ENCODE data around the gene SLC9A2. TPM values are rescaled to one million over a fixed set of nuclear protein-coding genes. Genes with fewer than 3 reads are reported as not detected.

Gene SLC9A2
- total and polyA plus RNA-seq, 2 donors (not counting 1 experiment from before 2014, with no cell fraction given) = not detected

GRCh38 chr2:102708847-102709559 lies 89.7 kb downstream of the SLC9A2 start:
- Histone ChIP-seq H3K27ac (ENCODE audit: low read length in 2 of 2) (no peak overlapping the region), H3K27me3 (replicated peaks in 1 of 4; ENCODE audit: control extremely low read depth in 1 of 4, control insufficient read depth in 3 of 4, insufficient read depth in 4 of 4, low read length in 3 of 4) (peaks cover 0 to 7% (median 1%) of the 10 kb centered on the region in 4 experiments), H3K4me2 (replicated peaks; ENCODE audit: low read depth, low read length, poor library complexity, severe bottlenecking) (no peak overlapping the region), H3K4me3 (ENCODE audit: control extremely low read depth in 1 of 5, extremely low read depth in 1 of 5, insufficient read depth in 1 of 5, low read depth in 2 of 5, low read length in 4 of 5) (no peak overlapping the region), H3K9me3 (ENCODE audit: control extremely low read depth in 1 of 3, control insufficient read depth in 2 of 3, insufficient read depth in 1 of 3, low read length in 2 of 3) (no peaks in the 10 kb centered on the region), H2AFZ (ENCODE audit: insufficient read depth, low read depth, low read length, poor library complexity, severe bottlenecking) (no peak overlapping the region), H3K79me2 (ENCODE audit: control insufficient read depth, insufficient read depth, low read length) (no peaks in the 10 kb centered on the region), H3K4me1 (ENCODE audit: control insufficient read depth in 2 of 2, insufficient read depth in 2 of 2, low read length in 2 of 2) (no peaks in the 10 kb centered on the region), H4K20me1 (ENCODE audit: control insufficient read depth, insufficient read depth, low read length, poor library complexity, severe bottlenecking) (no peaks in the 10 kb centered on the region), H3K36me3 (replicated peaks in 1 of 2; ENCODE audit: control extremely low read depth in 1 of 2, control insufficient read depth in 1 of 2, extremely low read depth in 1 of 2, insufficient read depth in 2 of 2, low read length in 1 of 2) (no peaks in the 10 kb centered on the region), H3K9ac (ENCODE audit: low read length) (no peak overlapping the region)
- ATAC-seq (ENCODE audit: low read depth) = no peak
- Mint-ChIP-seq H3K4me1 (no peaks in the 10 kb centered on the region), H3K9me3 (ENCODE audit: insufficient read depth) (no peaks in the 10 kb centered on the region), H3K27ac (no peak overlapping the region), H3K4me3 (no peak overlapping the region), H3K27me3 (peaks cover 10% of the 10 kb centered on the region)
- ChIA-PET POLR2A (no interaction called here), CTCF (no interaction called here)
- no peak for TF ChIP-seq CTCF (IDR thresholded peaks at IDR 0.05)
- TF ChIP-seq EZH2 (IDR thresholded peaks at IDR 0.05; ENCODE audit: borderline replicate concordance, insufficient read depth, low read depth, low read length, poor library complexity, severe bottlenecking) = no peak
- intact Hi-C loops (cut with micrococcal nuclease) = no loop called here
- no peak for DNase-seq
- 98% methylated on average over 8 of the region's 8 CpGs for WGBS (ENCODE audit: insufficient coverage)

GRCh38 chr2:102717308-102718018 lies 98.1 kb downstream of the SLC9A2 start:
- no peak overlapping the region for H3K4me3 ChIP-seq (ENCODE audit: control extremely low read depth in 1 of 5, extremely low read depth in 1 of 5, insufficient read depth in 1 of 5, low read depth in 2 of 5, low read length in 4 of 5)
- 93% methylated on average over 4 of the region's 5 CpGs for WGBS (ENCODE audit: insufficient coverage)
- H3K36me3 ChIP-seq (replicated peaks in 1 of 2; ENCODE audit: control extremely low read depth in 1 of 2, control insufficient read depth in 1 of 2, extremely low read depth in 1 of 2, insufficient read depth in 2 of 2, low read length in 1 of 2) = peaks cover 1 to 43% of the 10 kb centered on the region in 2 experiments
- no peaks in the 10 kb centered on the region for H3K79me2 ChIP-seq (ENCODE audit: control insufficient read depth, insufficient read depth, low read length)
- POLR2A ChIA-PET = no interaction called here
- H3K27ac Mint-ChIP-seq = no peak overlapping the region
- TF ChIP-seq EZH2 (IDR thresholded peaks at IDR 0.05; ENCODE audit: borderline replicate concordance, insufficient read depth, low read depth, low read length, poor library complexity, severe bottlenecking) (no peak), CTCF (IDR thresholded peaks at IDR 0.05) (no peak)
- no peak overlapping the region for H2AFZ ChIP-seq (ENCODE audit: insufficient read depth, low read depth, low read length, poor library complexity, severe bottlenecking)
- no peak overlapping the region for H3K4me2 ChIP-seq (replicated peaks; ENCODE audit: low read depth, low read length, poor library complexity, severe bottlenecking)
- H3K9me3 ChIP-seq (ENCODE audit: control extremely low read depth in 1 of 3, control insufficient read depth in 2 of 3, insufficient read depth in 1 of 3, low read length in 2 of 3) = no peaks in the 10 kb centered on the region
- CTCF ChIA-PET = interaction anchor here (0.7 to 1.0 kb wide), 2 partner anchors 26 to 36 kb away, joined by 3 read pairs; no protein-coding TSS in a partner anchor
- intact Hi-C loops (cut with micrococcal nuclease) = no loop called here
- no peaks in the 10 kb centered on the region for H3K9me3 Mint-ChIP-seq (ENCODE audit: insufficient read depth)
- DNase-seq (no peak), ATAC-seq (ENCODE audit: low read depth) (no peak)
- H3K27me3 Mint-ChIP-seq = no peaks in the 10 kb centered on the region
- no peaks in the 10 kb centered on the region for H3K27me3 ChIP-seq (replicated peaks in 1 of 4; ENCODE audit: control extremely low read depth in 1 of 4, control insufficient read depth in 3 of 4, insufficient read depth in 4 of 4, low read length in 3 of 4)
- no peak overlapping the region for H3K27ac ChIP-seq (ENCODE audit: low read length in 2 of 2)
- H3K4me1 Mint-ChIP-seq = no peaks in the 10 kb centered on the region
- H3K4me3 Mint-ChIP-seq = no peak overlapping the region
- H3K9ac ChIP-seq (ENCODE audit: low read length) = no peak overlapping the region
- H4K20me1 ChIP-seq (ENCODE audit: control insufficient read depth, insufficient read depth, low read length, poor library complexity, severe bottlenecking) = no peaks in the 10 kb centered on the region
- no peaks in the 10 kb centered on the region for H3K4me1 ChIP-seq (ENCODE audit: control insufficient read depth in 2 of 2, insufficient read depth in 2 of 2, low read length in 2 of 2)

Data from B cell (primary cell).